Measurements from ENCODE around the gene AFM.

DNA sequence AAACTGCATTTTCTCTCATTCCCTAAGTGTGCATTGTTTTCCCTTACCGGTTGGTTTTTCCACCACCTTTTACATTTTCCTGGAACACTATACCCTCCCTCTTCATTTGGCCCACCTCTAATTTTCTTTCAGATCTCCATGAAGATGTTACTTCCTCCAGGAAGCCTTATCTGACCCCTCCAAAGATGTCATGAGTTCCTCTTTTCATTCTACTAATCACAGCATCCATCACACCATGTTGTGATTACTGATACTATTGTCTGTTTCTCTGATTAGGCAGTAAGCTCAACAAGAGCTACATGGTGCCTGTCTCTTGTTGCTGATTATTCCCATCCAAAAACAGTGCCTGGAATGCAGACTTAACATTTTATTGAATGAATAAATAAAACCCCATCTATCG is 48.4 kb upstream of the AFM start:
- TF ChIP-seq, protein P1, sequence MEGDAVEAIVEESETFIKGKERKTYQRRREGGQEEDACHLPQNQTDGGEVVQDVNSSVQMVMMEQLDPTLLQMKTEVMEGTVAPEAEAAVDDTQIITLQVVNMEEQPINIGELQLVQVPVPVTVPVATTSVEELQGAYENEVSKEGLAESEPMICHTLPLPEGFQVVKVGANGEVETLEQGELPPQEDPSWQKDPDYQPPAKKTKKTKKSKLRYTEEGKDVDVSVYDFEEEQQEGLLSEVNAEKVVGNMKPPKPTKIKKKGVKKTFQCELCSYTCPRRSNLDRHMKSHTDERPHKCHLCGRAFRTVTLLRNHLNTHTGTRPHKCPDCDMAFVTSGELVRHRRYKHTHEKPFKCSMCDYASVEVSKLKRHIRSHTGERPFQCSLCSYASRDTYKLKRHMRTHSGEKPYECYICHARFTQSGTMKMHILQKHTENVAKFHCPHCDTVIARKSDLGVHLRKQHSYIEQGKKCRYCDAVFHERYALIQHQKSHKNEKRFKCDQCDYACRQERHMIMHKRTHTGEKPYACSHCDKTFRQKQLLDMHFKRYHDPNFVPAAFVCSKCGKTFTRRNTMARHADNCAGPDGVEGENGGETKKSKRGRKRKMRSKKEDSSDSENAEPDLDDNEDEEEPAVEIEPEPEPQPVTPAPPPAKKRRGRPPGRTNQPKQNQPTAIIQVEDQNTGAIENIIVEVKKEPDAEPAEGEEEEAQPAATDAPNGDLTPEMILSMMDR (IDR thresholded peaks at IDR 0.05 in 4 of 5, conservative IDR thresholded peaks at IDR 0.05 in 1 of 5), result no peak
- no peak for TF ChIP-seq POLR2A (IDR thresholded peaks at IDR 0.05)
